SKM-1 treated with dmso at 0.1 percent for 144 hours (cell line): ENCODE results near the gene RAET1L.
"Not testable (repeated sequence)": the region's sequence is repeated elsewhere in the genome, so short reads cannot be mapped to it uniquely, and the experiment has no call there.

ENCODE experiments used
- DNase-seq: peaks from one replicate; lab custom pipeline; 2025; ENCODE audit not compliant: unreplicated experiment; lab: John Stamatoyannopoulos, UW

Gene RAET1L

DNA sequence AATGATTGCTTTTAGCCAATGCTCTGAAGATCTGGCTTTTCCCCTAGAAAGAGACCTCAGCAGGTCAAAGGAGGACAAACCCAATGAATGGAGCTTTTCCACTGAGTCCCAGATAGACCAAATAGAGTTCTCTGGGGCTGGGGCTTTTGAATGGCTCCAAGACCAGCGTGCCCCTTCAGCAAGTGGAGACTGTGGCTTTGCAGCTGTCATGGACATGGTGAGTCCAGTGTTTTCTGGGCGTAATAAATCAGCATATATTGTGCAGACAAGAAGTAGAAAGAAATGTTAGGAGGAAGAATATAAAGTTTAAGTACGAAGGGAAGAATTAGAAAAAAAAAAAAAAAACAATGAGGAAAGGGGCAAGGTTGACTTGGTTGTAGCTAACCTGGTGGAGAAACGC is 33.5 kb downstream of the RAET1L start:
- no peak for DNase-seq

DNA sequence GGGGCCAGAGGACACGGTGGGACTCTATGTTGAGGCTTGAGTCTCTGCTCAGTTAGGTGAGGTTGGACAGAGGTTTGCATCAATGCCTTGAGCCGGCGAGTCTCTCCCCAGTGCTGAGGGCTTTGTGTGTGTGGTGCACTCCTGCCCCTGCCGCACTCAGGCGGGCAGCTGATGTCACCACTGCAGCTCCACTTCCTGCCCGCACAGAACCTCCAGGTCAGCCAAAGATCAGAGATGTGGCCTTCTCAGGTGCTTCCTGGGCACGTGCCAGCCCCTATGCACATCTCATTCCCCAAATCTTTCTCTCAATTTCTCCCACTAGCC is 33.9 kb downstream of the RAET1L start:
- not testable (repeated sequence) for DNase-seq

DNA sequence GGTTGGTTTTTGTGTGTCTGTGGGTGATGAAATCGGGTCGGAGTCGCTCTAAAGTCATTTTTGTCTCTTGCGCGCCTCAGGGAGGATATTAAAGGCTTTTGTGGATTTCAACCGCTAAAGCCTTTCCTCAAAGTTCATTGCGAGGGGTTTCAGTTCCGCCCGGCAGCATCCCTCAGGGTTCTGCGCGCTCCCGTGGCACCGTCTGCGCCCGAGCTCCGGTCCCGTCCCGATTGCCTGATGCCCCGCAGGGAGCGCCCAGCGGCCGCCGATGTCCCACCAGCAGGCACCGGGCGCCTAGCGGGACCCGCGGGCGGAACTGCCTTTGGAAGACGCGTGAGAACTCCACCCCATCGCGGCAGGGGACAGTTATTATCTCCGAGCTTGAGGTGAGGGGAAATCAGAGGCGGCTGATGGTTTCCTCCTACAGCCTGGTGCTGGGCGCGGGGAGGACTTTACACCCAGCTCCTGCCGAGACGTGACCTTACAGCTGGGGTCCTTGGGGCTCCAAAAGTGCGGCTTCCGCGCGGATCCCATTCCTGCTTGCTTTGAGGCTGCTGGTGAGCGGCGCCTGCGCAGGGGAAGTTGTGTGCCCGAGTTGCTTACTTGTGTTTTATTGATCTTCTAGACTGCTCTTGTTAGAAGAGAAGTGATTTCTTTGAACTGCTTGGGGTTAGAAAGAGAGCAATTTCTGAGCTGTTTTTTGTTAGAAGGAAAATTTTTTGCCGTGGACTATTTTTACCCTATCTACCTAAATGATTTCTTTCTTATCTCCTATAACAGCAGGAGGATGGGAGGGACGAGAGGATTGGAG is 34.5 kb downstream of the RAET1L start:
- no peak for DNase-seq

DNA sequence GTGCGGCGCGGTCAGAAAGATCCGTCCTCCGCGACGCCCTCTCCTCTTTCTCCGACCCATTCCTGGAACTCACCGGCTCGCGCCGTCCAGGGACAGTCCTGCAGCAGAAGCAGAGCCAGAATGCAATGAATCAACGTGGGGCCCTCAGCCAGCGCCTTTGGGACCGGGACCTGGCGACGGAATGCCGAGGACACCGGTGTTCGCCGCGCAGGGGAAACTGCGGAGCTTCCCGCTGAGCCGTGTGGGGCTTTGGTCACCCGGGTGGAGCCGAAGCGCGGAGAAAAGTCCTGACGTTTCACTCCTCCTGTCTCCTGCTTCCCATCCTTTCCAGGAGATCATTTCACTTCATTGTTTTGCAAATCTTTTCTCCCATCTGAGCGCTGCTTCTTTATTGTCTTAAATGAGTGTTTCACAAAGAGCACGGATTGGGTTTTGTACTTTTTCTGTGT is 35.1 kb downstream of the RAET1L start:
- DNase-seq, result no peak

DNA sequence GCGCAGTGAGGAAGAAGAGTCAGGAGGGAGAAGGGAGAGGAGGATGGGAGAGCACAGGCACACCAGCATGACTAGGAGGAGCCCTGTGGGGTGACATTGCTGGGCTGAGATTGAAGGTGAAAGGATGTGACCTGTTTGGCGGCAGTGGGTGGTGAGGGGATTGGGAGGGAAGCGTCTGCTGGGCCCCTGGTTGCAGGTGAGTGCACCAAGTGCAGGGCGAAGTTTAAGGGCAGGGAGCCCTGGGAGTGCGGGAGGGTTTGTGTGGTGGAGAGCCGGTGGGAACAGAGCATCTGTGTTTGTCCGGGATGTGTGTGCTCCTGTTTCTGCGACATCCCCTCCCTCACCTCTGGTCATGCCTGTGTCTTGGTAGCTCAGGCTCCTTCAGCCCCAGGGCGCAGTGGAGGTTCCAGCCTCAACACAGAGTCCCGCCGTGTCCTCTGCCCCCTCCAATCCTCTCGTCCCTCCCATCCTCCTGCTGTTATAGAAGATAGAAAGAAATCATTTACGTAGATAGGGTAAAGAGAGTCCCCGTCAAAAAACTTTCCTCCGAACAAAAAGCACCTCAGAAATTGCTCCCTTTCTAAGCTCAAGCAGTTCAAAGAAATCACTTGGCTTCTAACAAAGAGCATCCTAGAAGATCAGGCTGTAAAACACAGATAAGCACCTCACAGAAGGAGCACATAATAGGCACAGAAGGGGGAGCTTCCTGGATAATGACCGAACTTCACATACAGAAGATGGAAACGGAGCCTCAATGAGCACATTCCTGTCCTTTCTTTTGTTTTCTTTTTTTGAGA is 36.6 kb downstream of the RAET1L start:
- no peak for DNase-seq

DNA sequence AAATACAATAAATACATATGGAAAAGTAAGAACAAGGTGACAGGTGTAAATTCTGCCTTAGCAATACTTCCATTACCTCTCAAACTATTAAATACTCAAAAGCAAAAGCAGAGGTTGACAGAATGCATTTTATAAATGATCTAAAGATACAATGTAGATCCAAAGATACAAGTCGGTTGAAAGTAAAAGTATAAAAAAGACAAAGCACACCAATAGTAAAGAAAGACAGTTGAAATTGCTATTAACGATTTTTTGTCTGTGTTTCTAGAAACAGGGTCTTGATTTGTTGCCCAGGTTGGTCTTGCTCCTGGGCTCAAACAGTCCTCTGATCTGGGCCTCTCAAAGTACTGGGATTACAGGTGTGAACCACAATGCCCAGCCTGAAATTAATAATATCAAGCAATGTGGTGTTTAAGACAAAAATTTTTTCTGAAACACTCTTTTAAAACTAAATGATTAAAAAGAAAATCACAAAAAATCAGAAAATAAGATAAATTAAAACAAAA is 37.7 kb downstream of the RAET1L start:
- no peak for DNase-seq

DNA sequence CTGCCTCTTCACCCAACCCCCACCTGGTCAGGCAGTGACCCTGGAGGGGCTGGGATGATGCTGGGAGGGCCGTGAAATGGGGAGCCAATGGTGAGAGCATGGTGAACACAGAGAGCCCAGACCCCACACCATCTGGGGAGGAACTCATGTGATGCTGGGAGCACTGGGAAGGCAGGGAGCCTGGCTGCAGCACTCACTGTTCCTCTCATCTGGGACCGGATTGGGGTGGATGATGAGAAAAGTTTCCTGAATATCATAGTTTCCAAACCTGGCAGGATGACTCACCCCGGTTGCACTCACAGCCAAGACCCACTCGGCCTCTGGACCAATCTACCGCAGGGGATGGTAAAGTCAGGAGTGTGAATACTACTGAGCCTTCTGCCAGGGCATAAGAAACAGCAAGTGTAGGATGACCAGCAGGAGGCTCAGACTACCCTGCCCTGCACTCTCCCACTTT is 39.8 kb downstream of the RAET1L start:
- no peak for DNase-seq

DNA sequence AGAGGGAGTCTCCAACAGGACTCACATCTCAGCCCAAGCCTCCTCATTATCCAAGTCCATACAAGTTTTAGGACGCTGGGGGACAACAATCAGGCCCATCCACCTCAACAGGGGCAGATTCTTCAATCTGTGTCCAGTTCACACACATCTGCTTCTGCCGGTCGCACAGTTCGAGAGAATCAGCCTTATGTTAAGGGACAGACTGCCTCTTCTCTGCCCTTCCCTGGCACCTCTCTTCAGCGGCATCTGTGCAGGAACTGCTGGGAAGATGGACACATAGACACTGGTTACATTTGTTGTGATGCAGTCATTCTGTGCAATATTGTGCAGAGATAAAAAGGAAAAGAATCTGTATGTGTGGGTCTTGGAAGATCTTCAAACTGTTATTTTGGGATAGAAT is 40.6 kb downstream of the RAET1L start:
- DNase-seq, result no peak

DNA sequence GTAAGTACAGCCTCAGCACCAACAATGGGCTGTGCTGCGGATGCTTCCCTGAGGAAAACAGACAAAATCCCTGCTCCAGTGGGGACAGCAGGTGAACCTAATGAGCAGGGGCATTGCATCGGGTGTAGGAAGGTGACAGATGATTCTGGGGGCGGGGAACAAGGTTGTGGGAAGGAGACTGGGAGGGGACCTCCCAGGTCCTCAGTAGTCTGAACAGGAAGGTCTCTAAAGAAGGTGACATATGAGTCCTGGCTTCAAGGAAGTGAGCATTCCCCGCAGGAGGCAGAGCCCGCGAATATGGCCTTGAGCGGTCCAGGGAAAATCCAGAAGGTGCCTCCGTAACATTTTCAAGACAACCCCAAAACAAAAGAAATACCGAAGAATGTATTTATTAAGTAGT is 42.2 kb downstream of the RAET1L start:
- DNase-seq, result no peak

DNA sequence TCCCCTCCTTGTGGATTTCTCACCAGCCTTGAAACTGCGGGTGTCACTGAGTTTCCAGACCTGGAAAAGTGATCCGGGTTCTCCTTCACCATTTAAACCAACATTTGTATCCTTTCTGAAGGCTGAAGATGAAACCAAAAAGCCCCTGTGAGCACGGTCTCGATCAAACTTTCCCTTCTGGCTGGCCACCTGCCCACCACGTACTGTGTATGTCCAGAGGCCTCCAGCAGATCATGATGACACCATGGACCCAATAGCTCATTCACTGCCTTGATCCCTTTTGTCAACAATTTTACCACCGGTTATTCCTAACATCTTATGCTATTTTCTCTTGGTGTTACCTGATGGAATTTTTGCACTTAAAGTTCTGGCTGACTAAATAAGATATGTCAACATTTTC is 46.0 kb downstream of the RAET1L start:
- DNase-seq, result no peak

DNA sequence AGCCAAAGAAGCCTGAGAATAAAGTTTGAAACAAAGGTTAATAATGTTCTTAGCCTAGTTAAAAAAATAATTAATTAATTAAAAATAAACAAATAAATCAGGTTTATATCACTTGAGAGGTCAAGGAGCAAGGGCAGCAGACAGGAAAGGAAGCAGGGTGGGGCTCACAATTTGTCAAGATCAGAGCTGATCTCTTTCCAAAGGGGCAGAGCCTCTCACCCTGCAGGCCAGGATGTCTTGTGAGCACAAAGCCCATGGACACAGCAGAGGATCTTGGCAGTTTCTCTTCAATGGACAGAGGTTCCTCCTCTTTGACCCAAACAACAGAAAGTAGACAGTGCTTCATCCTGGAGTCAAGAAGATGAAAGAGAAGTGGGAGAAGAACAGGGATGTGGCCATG is 46.7 kb downstream of the RAET1L start:
- no peak for DNase-seq

DNA sequence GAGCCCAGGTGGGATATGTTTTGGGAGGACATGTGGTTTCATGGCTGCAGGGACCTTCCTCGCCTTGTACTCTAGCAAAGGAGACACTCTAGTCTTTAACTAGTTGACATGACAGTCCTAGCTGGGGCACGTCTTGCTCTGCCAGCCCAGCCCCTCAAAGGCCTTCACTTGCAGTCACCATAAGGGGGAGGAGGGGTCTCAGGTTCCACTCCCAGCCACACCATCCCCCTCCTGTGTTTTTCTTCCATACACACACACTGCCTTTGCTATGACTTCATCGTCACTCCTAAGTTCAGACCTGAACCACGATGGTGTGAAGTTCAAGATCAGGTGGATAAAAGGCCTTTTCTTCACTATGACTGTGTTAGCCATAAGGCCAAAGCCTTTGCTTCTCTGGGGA is 48.1 kb downstream of the RAET1L start:
- no peak for DNase-seq

DNA sequence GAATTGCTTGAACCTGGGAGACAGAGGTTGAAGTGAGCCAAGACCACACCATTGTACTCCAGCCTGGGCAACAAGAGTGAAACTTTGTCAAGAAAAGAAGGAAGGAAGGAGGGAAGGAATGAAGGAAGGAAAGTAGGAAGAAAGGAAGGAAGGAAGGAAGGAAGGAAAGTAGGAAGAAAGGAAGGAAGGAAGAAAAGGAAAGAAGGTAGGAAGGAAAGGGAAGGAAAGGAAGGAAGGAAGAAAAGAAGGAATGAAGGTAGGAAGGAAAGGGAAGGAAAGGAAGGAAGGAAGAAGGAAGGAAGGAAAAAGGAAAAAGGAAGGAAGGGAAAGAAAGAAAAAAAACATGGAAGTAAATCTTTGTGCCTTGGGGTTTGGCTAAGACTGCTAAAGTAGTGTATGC is 49.9 kb downstream of the RAET1L start:
- no peak for DNase-seq

DNA sequence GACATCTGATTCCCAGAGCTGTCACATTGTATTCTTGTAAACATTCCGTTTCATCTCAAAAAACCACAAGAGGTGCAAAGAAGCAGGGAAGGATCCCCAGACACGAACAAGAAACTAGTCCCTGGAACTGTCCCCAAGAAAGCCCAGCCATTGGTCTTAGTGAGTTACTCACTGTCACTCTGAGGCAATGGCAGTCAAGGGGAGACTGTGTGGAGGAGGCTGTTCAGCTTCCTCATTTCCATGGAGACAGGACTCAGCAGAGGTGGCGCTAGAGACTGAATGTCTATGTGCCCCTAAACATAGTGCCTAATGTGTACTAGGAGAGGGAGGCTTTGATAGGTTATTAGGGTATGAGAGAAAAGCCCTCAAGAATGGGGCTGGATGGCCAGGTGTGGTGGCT is 50.5 kb downstream of the RAET1L start:
- DNase-seq, result no peak

DNA sequence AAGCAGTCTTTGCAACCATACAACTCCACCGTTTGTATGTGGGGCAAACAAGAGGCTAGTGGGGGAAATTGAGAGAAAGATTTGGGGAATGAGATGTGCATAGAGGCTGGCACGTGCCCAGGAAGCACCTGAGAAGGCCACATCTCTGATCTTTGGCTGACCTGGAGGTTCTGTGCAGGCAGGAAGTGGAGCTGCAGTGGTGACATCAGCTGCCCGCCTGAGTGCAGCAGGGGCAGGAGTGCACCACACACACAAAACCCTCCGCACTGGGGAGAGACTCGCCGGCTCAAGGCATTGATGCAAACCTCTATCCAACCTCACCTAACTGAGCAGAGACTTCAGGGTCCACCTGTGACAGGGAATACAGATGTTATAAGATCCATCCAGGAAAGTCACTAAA is 50.9 kb downstream of the RAET1L start:
- not testable (repeated sequence) for DNase-seq

DNA sequence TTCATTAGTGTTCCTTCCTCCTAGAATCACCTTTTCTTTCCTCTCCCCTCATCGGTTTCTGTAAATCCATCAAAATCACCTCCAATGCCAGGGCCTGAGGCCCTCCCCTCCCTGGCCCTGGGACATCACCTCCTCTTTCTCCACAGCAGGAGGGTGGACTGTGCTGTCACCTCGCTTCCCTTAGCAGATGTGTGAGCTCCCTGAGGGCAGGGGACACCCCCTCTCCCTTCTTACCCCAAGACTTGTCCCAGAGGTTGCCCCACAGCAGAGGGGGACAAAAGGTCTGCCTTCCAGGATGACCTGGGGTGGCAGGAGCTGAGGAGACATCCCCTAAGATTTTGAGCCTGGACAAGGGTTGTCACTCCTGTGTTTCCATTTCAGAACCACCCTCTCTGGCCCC is 55.7 kb downstream of the RAET1L start:
- no peak for DNase-seq

DNA sequence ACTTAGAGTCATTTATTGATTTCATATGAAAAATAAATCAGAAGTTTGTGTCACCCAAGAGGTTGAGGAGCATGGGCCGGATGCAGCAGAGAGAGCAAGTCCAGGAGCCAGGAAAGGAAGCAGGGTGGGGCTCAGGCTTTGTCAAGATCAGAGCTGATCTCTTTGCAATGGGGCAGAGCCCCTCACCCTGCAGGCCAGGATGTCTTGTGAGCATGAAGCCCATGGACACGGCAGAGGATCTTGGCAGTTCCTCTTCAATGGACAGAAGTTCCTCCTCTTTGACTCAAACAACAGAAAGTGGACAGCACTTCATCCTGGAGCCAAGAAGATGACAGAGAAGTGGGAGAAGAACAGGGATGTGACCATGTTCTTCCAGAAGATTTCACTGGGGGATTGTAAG is 56.4 kb downstream of the RAET1L start:
- DNase-seq, result not testable (repeated sequence)
